IMR-90 (cell line): Measurements from ENCODE around the gene GRIK3.

Experiments used
- CEBPB ChIP-seq: IDR thresholded peaks from 2 replicates; pipeline ENCODE4 v1.6.1; 2012; ENCODE audit warnings: low read depth, low read length, improper control_type of control experiment
- CTCF ChIP-seq: conservative IDR thresholded peaks from 2 replicates; pipeline ENCODE4 v1.5.1; 2012; ENCODE audit warnings: mild to moderate bottlenecking, low read depth, low read length, improper control_type of control experiment
- FOS ChIP-seq: fragments of 150-350 bp; IDR thresholded peaks from 2 replicates; pipeline ENCODE4 v1.6.1; 2016; ENCODE audit warnings: low read depth, low read length
- POLR2A ChIP-seq: IDR thresholded peaks from 2 replicates; pipeline ENCODE4 v1.6.1; 2012; ENCODE audit warnings: mild to moderate bottlenecking, low read depth, low read length
- USF2 ChIP-seq: fragments of 150-350 bp; IDR thresholded peaks from 2 replicates; pipeline ENCODE4 v1.6.1; 2017; ENCODE audit warnings: mild to moderate bottlenecking, antibody characterized with exemption, low read length, low read depth

- no peak for TF ChIP-seq CTCF
- TF ChIP-seq CEBPB: no peak
- TF ChIP-seq FOS: no peak
- no peak for TF ChIP-seq POLR2A
- TF ChIP-seq USF2: no peak
Observed at GRCh38 chr1:37076168-37076567, 41.9 kb upstream of the GRIK3 start.
